Activated CD8-positive, alpha-beta T cell treated with anti-CD3 and anti-CD28 coated beads for 36 hours (primary cell): Measurements from ENCODE around the gene IP6K1. TPM values are rescaled to one million over a fixed set of nuclear protein-coding genes. Genes with fewer than 3 reads are reported as not detected.

Experiments used
- ATAC-seq: fragments of 200-7000 bp; cut with Tn5 transposase; one replicate; pipeline ENCODE4 v1.10.0; 2021; ENCODE audit warnings: mild to moderate bottlenecking, moderate library complexity
- CTCF ChIA-PET: fragments of 350-600 bp; sonication (Branson Sonifier 250); formaldehyde crosslinking; loops from one replicate; lab custom pipeline; 2021; ENCODE audit warnings: antibody characterized with exemption; lab: Charles Lee
- POLR2A ChIA-PET: fragments of 350-600 bp; sonication (Branson Sonifier 250); formaldehyde crosslinking; loops from one replicate; lab custom pipeline; 2021; ENCODE audit warnings: antibody characterized with exemption; lab: Charles Lee
- DNase-seq: peaks from one replicate; pipeline ENCODE4 v3.0.0-alpha.2; 2020
- H3K27ac Mint-ChIP-seq: one replicate; pipeline ENCODE4 v1.8.0; 2021; ENCODE audit warnings: mild to moderate bottlenecking, mixed read lengths
- H3K27me3 Mint-ChIP-seq: one replicate; pipeline ENCODE4 v1.8.0; 2021; ENCODE audit warnings: mixed read lengths
- H3K36me3 Mint-ChIP-seq: one replicate; pipeline ENCODE4 v1.8.0; 2021; ENCODE audit warnings: low read depth, mixed read lengths
- H3K4me1 Mint-ChIP-seq: one replicate; pipeline ENCODE4 v1.8.0; 2021; ENCODE audit warnings: low read depth, mixed read lengths
- H3K4me3 Mint-ChIP-seq: one replicate; pipeline ENCODE4 v1.8.0; 2021; ENCODE audit warnings: mild to moderate bottlenecking, moderate library complexity, mixed read lengths
- H3K9me3 Mint-ChIP-seq: one replicate; pipeline ENCODE4 v1.8.0; 2021; ENCODE audit warnings: mixed read lengths
- intact Hi-C: fragments of 100-400 bp; cut with micrococcal nuclease; formaldehyde crosslinking; loops from one replicate; pipeline ENCODE4 v1.10.0; 2022
- total RNA-seq, 2 experiments: library from RNA; stranded (reverse); gene quantifications; one replicate each; pipeline ENCODE4 v1.2.3, GENCODE V29; 2021
- TF ChIP-seq, protein P1 (sequence below): fragments of 200-600 bp; IDR thresholded peaks from one replicate; pipeline ENCODE4 v1.8.0; 2022; ENCODE audit warnings: antibody characterized with exemption, mild to moderate bottlenecking

IP6K1 gene
- total RNA-seq, 2 experiments from 2014 or later: 23.5 to 24.2 TPM

DNA sequence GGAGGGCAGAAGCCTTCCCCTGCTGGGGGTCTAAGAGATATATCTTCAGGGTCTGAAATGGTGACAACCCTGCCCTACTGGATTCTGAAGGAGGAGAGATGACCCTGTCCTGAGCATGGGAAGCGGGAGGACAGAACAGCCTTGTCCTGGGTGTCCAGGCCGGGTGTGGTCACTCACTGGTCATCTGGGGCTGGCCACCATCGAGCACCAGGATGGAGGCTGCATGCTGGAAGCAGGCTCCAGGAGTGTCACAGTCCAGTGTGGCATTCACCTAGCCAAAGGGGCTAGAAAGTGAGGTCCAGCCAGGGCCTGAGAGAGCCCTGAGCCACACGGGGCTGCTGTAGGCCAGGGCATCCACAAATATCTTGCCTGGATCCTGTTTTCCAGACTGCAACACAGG, 8.1 kb upstream of the IP6K1 start:
- ATAC-seq (no peak), DNase-seq (no peak)
- Mint-ChIP-seq H3K36me3 (no peaks in the 10 kb centered on the region), H3K9me3 (no peaks in the 10 kb centered on the region), H3K27me3 (no peaks in the 10 kb centered on the region), H3K27ac (no peak overlapping the region), H3K4me1 (peaks cover 6% of the 10 kb centered on the region), H3K4me3 (no peak overlapping the region)
- TF ChIP-seq, protein P1, sequence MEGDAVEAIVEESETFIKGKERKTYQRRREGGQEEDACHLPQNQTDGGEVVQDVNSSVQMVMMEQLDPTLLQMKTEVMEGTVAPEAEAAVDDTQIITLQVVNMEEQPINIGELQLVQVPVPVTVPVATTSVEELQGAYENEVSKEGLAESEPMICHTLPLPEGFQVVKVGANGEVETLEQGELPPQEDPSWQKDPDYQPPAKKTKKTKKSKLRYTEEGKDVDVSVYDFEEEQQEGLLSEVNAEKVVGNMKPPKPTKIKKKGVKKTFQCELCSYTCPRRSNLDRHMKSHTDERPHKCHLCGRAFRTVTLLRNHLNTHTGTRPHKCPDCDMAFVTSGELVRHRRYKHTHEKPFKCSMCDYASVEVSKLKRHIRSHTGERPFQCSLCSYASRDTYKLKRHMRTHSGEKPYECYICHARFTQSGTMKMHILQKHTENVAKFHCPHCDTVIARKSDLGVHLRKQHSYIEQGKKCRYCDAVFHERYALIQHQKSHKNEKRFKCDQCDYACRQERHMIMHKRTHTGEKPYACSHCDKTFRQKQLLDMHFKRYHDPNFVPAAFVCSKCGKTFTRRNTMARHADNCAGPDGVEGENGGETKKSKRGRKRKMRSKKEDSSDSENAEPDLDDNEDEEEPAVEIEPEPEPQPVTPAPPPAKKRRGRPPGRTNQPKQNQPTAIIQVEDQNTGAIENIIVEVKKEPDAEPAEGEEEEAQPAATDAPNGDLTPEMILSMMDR: no peak
- intact Hi-C loops: no loop called here
- POLR2A ChIA-PET: no interaction called here
- CTCF ChIA-PET: interaction anchor here (1.8 kb wide), 1 partner anchor 12 kb away, joined by 6 read pairs; no protein-coding TSS in a partner anchor

GRCh38 chr3:49793486-49794085, 7.2 kb upstream of the IP6K1 start:
- DNase-seq: no peak
- POLR2A ChIA-PET: no interaction called here
- Mint-ChIP-seq H3K36me3 (no peaks in the 10 kb centered on the region), H3K4me3 (no peak overlapping the region), H3K27ac (no peak overlapping the region), H3K9me3 (no peaks in the 10 kb centered on the region), H3K27me3 (no peaks in the 10 kb centered on the region), H3K4me1 (peaks cover 6% of the 10 kb centered on the region)
- CTCF ChIA-PET: no interaction called here
- no peak for ATAC-seq
- intact Hi-C loops: no loop called here
- TF ChIP-seq, protein P1: no peak

GRCh38 chr3:49792371-49793150, 6.2 kb upstream of the IP6K1 start:
- Mint-ChIP-seq H3K9me3 (no peaks in the 10 kb centered on the region), H3K27me3 (peaks cover 1% of the 10 kb centered on the region), H3K36me3 (no peaks in the 10 kb centered on the region), H3K4me1 (peaks cover 6% of the 10 kb centered on the region), H3K27ac (no peak overlapping the region), H3K4me3 (no peak overlapping the region)
- CTCF ChIA-PET: interaction anchor here (1.1 kb wide), 1 partner anchor 46 kb away, joined by 3 read pairs; no protein-coding TSS in a partner anchor
- ATAC-seq (no peak), DNase-seq (no peak)
- POLR2A ChIA-PET: interaction anchor here (1.4 kb wide), 1 partner anchor 10 kb away, joined by 5 read pairs; the partner anchor contains the start of gene INKA1
- TF ChIP-seq, protein P1: no peak
- intact Hi-C loops: no loop called here

- ATAC-seq: no peak
- Mint-ChIP-seq H3K9me3 (no peaks in the 10 kb centered on the region), H3K36me3 (no peaks in the 10 kb centered on the region), H3K27ac (no peak overlapping the region), H3K4me3 (no peak overlapping the region), H3K4me1 (peaks cover 15% of the 10 kb centered on the region), H3K27me3 (peaks cover 1% of the 10 kb centered on the region)
- DNase-seq: no peak
- ChIA-PET CTCF (interaction anchor here (1.1 to 3.6 kb wide), 2 partner anchors 11 to 47 kb away, joined by 3 to 14 read pairs; partner anchors contain the start of gene INKA1), POLR2A (interaction anchor here (1.4 kb wide), 1 partner anchor 11 kb away, joined by 5 read pairs; the partner anchor contains the start of gene INKA1)
- intact Hi-C loops: no loop called here
- TF ChIP-seq, protein P1: no peak
Observed at GRCh38 chr3:49791571-49791970, 5.2 kb upstream of the IP6K1 start.
